HepG2 (cell line): ENCODE results near the gene RPS6KA2. TPM values are rescaled to one million over a fixed set of nuclear protein-coding genes. Genes with fewer than 3 reads are reported as not detected.
A peak's percentile ranks its signal among the peaks of the same experiment; 100 is the strongest.

Experiments
- ATAC-seq: fragments of 200-7000 bp; cut with Tn5 transposase; 3 replicates; pipeline ENCODE4 v1.9.1; 2020; ENCODE audit warnings: mild to moderate bottlenecking, moderate library complexity
- BruUV-seq: library from RNA; stranded (reverse); fragments of 400-500 nt; replicated peaks from 2 replicates; lab custom pipeline; 2021; lab: Mats Ljungman, UMichigan
- CTCF ChIA-PET: fragments of 300-600 bp; formaldehyde crosslinking; extraction: SDS; loops from one replicate; lab custom pipeline; 2021; ENCODE audit warnings: low total read pairs, inconsistent platforms, low intra/inter-chr PET ratio; lab: Yijun Ruan, JAX
- POLR2A ChIA-PET: fragments of 350-600 bp; sonication (Branson Sonifier 250); formaldehyde crosslinking; loops from one replicate; lab custom pipeline; 2020; ENCODE audit warnings: antibody characterized with exemption, inconsistent platforms; lab: Yijun Ruan, JAX
- DNase-seq: peaks from one replicate; pipeline ENCODE4 v3.0.0-alpha.2; 2015; ENCODE audit warnings: low spot score
- FAIRE-seq: peaks from 3 replicates; lab custom pipeline; 2011; peaks lifted over from hg19 to GRCh38; lab: Jason Lieb, UNC
- H2AFZ ChIP-seq: one replicate; pipeline ENCODE4 v1.6.1; 2011; ENCODE audit warnings: low read length, inconsistent platforms
- H3K27ac ChIP-seq: fragments of 300-600 bp; 3 replicates; pipeline ENCODE4 v1.8.0; 2011; ENCODE audit warnings: mixed run types, mild to moderate bottlenecking, mixed read lengths, low read length, inconsistent platforms; ENCODE audit not compliant: insufficient read depth; ENCODE audit errors: extremely low read length
- H3K27me3 ChIP-seq, 2 experiments: fragments of 200-600 bp in 1 of 2; 2 replicates in 1 of 2; 3 replicates in 1 of 2; pipeline versions ENCODE4 v1.6.0 to v1.8.0; 2011; ENCODE audit warnings: low read length in 2 of 2, mild to moderate bottlenecking in 2 of 2, moderate library complexity in 2 of 2, inconsistent platforms in 1 of 2; ENCODE audit not compliant: insufficient read depth in 2 of 2, control insufficient read depth in 1 of 2
- H3K36me3 ChIP-seq, 2 experiments: fragments of 200-600 bp in 1 of 2; replicated peaks in 1 of 2; 2 replicates in 1 of 2; 3 replicates in 1 of 2; pipeline versions ENCODE4 v1.5.1 to v1.8.0; 2011; ENCODE audit warnings: low read length in 2 of 2, inconsistent platforms in 1 of 2; ENCODE audit not compliant: insufficient read depth in 2 of 2, control insufficient read depth in 1 of 2
- H3K4me1 ChIP-seq: 2 replicates; pipeline ENCODE4 v1.5.1; 2012; ENCODE audit warnings: low read length, inconsistent platforms; ENCODE audit not compliant: insufficient read depth
- H3K4me2 ChIP-seq: 2 replicates; pipeline ENCODE4 v1.6.0; 2011; ENCODE audit warnings: low read depth, low read length, inconsistent platforms
- H3K4me3 ChIP-seq, 3 experiments: fragments of 200-600 bp in 1 of 3; sonication (generic), shearing (Covaris generic) in 1 of 3; replicated peaks in 1 of 3; 2 replicates each; pipeline ENCODE4 v1.5.1; 2011 to 2016; ENCODE audit warnings: low read length in 3 of 3, inconsistent platforms in 2 of 3, low read depth in 2 of 3, mild to moderate bottlenecking in 2 of 3, control low read depth in 1 of 3, mixed read lengths in 1 of 3; ENCODE audit not compliant: insufficient read depth in 1 of 3
- H3K79me2 ChIP-seq: one replicate; pipeline ENCODE4 v1.6.1; 2011; ENCODE audit warnings: low read length, inconsistent platforms; ENCODE audit not compliant: insufficient read depth
- H3K9ac ChIP-seq: 2 replicates; pipeline ENCODE4 v1.6.0; 2011; ENCODE audit warnings: mild to moderate bottlenecking, low read depth, low read length, inconsistent platforms; ENCODE audit not compliant: insufficient read depth
- H3K9me3 ChIP-seq: 2 replicates; pipeline ENCODE4 v1.5.1; 2012; ENCODE audit warnings: mild to moderate bottlenecking, low read length
- H4K20me1 ChIP-seq: 2 replicates; pipeline ENCODE4 v1.6.0; 2011; ENCODE audit warnings: inconsistent platforms, mild to moderate bottlenecking, low read length, moderate library complexity; ENCODE audit not compliant: insufficient read depth
- ZNF34 ChIP-seq: sonication (generic); formaldehyde crosslinking; IDR thresholded peaks from 2 replicates; pipeline ENCODE4 v1.4.0; 2020; ENCODE audit warnings: mild to moderate bottlenecking, missing genetic modification reagents, borderline replicate concordance
- WGBS: methylation state at CpG from one replicate; pipeline ENCODE4 v1.1.6; 2017; ENCODE audit warnings: low lambda C conversion rate; 5-methylcytosine and 5-hydroxymethylcytosine counted together
- in situ Hi-C: cut with HindIII; loops from 2 replicates; pipeline ENCODE4 v1.10.0; 2017; ENCODE audit warnings: low pct_unique_long_range_greater_than_20kb; ENCODE audit not compliant: extremely low pct_ligation_motif_present
- intact Hi-C: fragments of 100-400 bp; cut with micrococcal nuclease; formaldehyde crosslinking; loops from one replicate; pipeline ENCODE4 v1.10.0; 2022; ENCODE audit not compliant: unreplicated experiment
- polyA plus RNA-seq, 8 experiments: library from polyadenylated mRNA; depleted of rRNA in 3 of 8; stranded (reverse) in 7 of 8; unstranded in 1 of 8; fragments of >200 nt; fragmentation: Illumina TruSeq in 4 of 8; extraction: Trizol in 4 of 8; gene quantifications; 2 replicates each; pipeline versions ENCODE4 v1.2.1 to v1.2.3, GENCODE V29; 2011 to 2016; ENCODE audit warnings: low read depth in 4 of 8, missing spikeins in 1 of 8, mixed read lengths in 1 of 8; ENCODE audit not compliant: insufficient read depth in 1 of 8
- total RNA-seq, 5 experiments: library from RNA; depleted of rRNA; stranded (reverse); fragments of >200 nt; fragmentation: Illumina TruSeq; extraction: Trizol; gene quantifications; 2 replicates each; pipeline ENCODE4 v1.2.3, GENCODE V29; 2016; ENCODE audit warnings: low read depth in 1 of 5
- TF ChIP-seq, protein P1 (sequence below): sonication (generic); formaldehyde crosslinking; conservative IDR thresholded peaks from 2 replicates; pipeline ENCODE4 v1.8.1; 2023; ENCODE audit warnings: missing genetic modification reagents

The RPS6KA2 gene
- total and polyA plus RNA-seq, 2 of the 13 experiments (the other 11 are each of a cell fraction or from before 2014, with no cell fraction given) = 0.22 to 0.38 TPM

DNA sequence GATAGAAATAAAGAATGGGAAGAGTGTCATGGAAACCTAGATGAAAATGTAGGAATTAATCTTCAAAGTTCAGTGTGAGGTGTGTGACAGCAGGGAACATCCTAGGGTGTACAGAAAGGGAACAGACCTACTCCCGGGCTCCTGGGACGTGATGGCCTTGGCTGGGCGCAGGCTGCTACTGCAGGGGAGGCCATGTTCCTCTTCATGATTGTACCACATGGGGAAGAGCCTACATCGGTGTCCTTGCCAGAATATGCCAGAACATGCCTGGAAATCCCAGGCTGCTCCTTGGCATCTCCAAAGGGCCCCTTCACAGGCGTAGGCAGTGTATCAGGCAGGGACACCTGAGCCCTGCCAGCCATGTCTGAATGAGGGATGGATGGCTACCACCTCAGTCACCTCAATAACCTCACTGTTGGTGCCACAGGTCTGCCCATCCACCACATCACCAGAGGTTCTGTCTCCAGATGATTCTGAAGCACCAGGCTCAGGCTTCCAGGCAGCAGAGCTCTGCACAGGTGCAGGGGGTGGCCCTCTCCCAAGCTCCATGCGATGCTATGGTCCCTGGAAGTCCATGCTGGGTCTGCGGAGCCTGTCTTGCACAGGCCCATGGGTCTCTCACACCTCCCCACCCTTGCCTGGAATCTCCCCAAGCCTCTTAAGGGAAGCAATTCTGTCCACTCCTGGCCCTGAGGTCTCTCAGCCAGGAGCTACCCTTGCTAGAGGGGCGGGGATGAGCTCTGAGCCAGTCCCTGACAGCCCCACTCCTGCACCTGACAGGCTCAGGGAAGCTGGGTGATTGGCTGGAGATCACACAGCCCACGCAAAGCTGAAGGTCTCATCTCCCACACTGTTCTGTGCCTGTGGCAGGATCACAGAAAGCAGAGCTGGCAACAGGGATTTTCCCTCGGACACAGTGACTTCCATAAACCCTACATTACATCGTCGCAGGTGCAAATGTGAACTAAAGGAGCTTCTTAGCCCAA lies 60.7 kb downstream of the RPS6KA2 start:
- intact Hi-C loops (no loop called here), in situ Hi-C loops (no loop called here)
- Histone ChIP-seq H3K79me2 (no peaks in the 10 kb centered on the region), H2AFZ (no peak overlapping the region), H4K20me1 (no peaks in the 10 kb centered on the region; the same call in 1 of the 2 replicates), H3K4me2 (no peak overlapping the region)
- ATAC-seq = no peak
- POLR2A ChIA-PET = no interaction called here
- TF ChIP-seq, protein P1, sequence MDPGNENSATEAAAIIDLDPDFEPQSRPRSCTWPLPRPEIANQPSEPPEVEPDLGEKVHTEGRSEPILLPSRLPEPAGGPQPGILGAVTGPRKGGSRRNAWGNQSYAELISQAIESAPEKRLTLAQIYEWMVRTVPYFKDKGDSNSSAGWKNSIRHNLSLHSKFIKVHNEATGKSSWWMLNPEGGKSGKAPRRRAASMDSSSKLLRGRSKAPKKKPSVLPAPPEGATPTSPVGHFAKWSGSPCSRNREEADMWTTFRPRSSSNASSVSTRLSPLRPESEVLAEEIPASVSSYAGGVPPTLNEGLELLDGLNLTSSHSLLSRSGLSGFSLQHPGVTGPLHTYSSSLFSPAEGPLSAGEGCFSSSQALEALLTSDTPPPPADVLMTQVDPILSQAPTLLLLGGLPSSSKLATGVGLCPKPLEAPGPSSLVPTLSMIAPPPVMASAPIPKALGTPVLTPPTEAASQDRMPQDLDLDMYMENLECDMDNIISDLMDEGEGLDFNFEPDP (CRISPR knock-in tag) = 0 out of 2 replicates have a peak, but pooled peaks have one; percentile 10
- no peak for TF ChIP-seq ZNF34 (CRISPR knock-in tag)
- TF ChIP-seq, all 625 proteins: peak for 1
- Histone ChIP-seq H3K27ac (no peak overlapping the region), H3K4me3 (no peak overlapping the region), H3K27me3 (peaks cover 16 to 82% of the 10 kb centered on the region in 2 experiments; a peak in 3 of 5 replicates), H3K36me3 (no peaks in the 10 kb centered on the region), H3K4me1 (no peaks in the 10 kb centered on the region), H3K9ac (no peak overlapping the region), H3K9me3 (no peaks in the 10 kb centered on the region)
- no peak for DNase-seq
- CTCF ChIA-PET = no interaction called here
- WGBS = 23% methylated on average over 11 of the region's 12 CpGs
- BruUV-seq = no TSS peak
- no peak for FAIRE-seq
